HEK293 (cell line): Measurements from ENCODE around the gene MAP3K9.

Experiments used
- CTCF ChIA-PET: fragments of 350-600 bp; formaldehyde crosslinking; extraction: SDS; loops from one replicate; lab custom pipeline; 2021; ENCODE audit warnings: antibody characterized with exemption; lab: Yijun Ruan, JAX
- POLR2A ChIA-PET: fragments of 300-600 bp; formaldehyde crosslinking; extraction: SDS; loops from one replicate; lab custom pipeline; 2020; ENCODE audit warnings: antibody characterized with exemption, inconsistent platforms; lab: Yijun Ruan, JAX
- H3K27ac ChIP-seq: fragments of 200-500 bp; sonication (Bioruptor generic); 2 replicates; pipeline ENCODE4 v1.5.1; 2014; ENCODE audit warnings: low read depth, low read length, control low read depth, inconsistent platforms; ENCODE audit errors: extremely low read depth
- H3K36me3 ChIP-seq, 2 experiments: fragments of 200-500 bp in 1 of 2; sonication (Bioruptor generic) in 1 of 2; 1 replicate in 1 of 2; 2 replicates in 1 of 2; pipeline ENCODE4 v1.5.1; 2014 to 2017; ENCODE audit warnings: inconsistent platforms in 2 of 2, low read length in 2 of 2; ENCODE audit not compliant: control insufficient read depth in 2 of 2, insufficient read depth in 1 of 2
- H3K4me1 ChIP-seq: fragments of 200-500 bp; sonication (Bioruptor generic); 2 replicates; pipeline ENCODE4 v1.5.1; 2014; ENCODE audit warnings: mild to moderate bottlenecking, low read length, inconsistent platforms; ENCODE audit not compliant: control insufficient read depth, insufficient read depth
- H3K4me3 ChIP-seq: 2 replicates; pipeline ENCODE4 v1.5.1; 2011; ENCODE audit warnings: low read depth, mild to moderate bottlenecking, control low read depth, low read length, moderate library complexity
- H3K9me3 ChIP-seq: fragments of 200-500 bp; sonication (Bioruptor generic); 2 replicates; pipeline ENCODE4 v1.5.1; 2014; ENCODE audit warnings: low read depth, low read length, inconsistent platforms; ENCODE audit not compliant: control insufficient read depth, insufficient read depth
- GLIS2 ChIP-seq: fragments of 450-650 bp; formaldehyde crosslinking; IDR thresholded peaks from 2 replicates; pipeline ENCODE4 v1.5.1; 2016; ENCODE audit warnings: missing biosample characterization, missing genetic modification characterization
- RBAK ChIP-seq: fragments of 450-650 bp; formaldehyde crosslinking; IDR thresholded peaks from 2 replicates; pipeline ENCODE4 v1.5.1; 2016; ENCODE audit warnings: missing biosample characterization, missing genetic modification characterization
- SP7 ChIP-seq: fragments of 450-650 bp; formaldehyde crosslinking; IDR thresholded peaks from 2 replicates; pipeline ENCODE4 v1.5.1; 2016; ENCODE audit warnings: missing biosample characterization, missing genetic modification characterization
- ZNF114 ChIP-seq: fragments of 450-650 bp; formaldehyde crosslinking; IDR thresholded peaks from 2 replicates; pipeline ENCODE4 v1.5.0; 2017; ENCODE audit warnings: missing biosample characterization, missing genetic modification characterization
- ZNF140 ChIP-seq: fragments of 450-650 bp; formaldehyde crosslinking; IDR thresholded peaks from 2 replicates; pipeline ENCODE4 v1.5.1; 2016; ENCODE audit warnings: missing biosample characterization, missing genetic modification characterization
- ZNF157 ChIP-seq: fragments of 450-650 bp; formaldehyde crosslinking; IDR thresholded peaks from 2 replicates; pipeline ENCODE4 v1.5.1; 2016; ENCODE audit warnings: missing biosample characterization, missing genetic modification characterization
- ZNF404 ChIP-seq: fragments of 450-650 bp; formaldehyde crosslinking; IDR thresholded peaks from 2 replicates; pipeline ENCODE4 v1.5.1; 2017; ENCODE audit warnings: missing biosample characterization, missing genetic modification characterization
- ZNF423 ChIP-seq: fragments of 450-650 bp; formaldehyde crosslinking; IDR thresholded peaks from 2 replicates; pipeline ENCODE4 v1.5.1; 2016; ENCODE audit warnings: missing biosample characterization, missing genetic modification characterization
- ZNF48 ChIP-seq: fragments of 450-650 bp; formaldehyde crosslinking; IDR thresholded peaks from 2 replicates; pipeline ENCODE4 v1.5.1; 2016; ENCODE audit warnings: missing biosample characterization, missing genetic modification characterization
- ZNF549 ChIP-seq: fragments of 450-650 bp; IDR thresholded peaks from 2 replicates; pipeline ENCODE4 v1.5.1; 2018; ENCODE audit warnings: missing biosample characterization, missing genetic modification characterization, mild to moderate bottlenecking, inconsistent platforms, moderate library complexity
- ZNF555 ChIP-seq: fragments of 450-650 bp; formaldehyde crosslinking; conservative IDR thresholded peaks from 2 replicates; pipeline ENCODE4 v1.5.1; 2017; ENCODE audit warnings: missing biosample characterization, mild to moderate bottlenecking, missing genetic modification characterization, inconsistent platforms
- ZNF560 ChIP-seq: fragments of 450-650 bp; formaldehyde crosslinking; IDR thresholded peaks from 2 replicates; pipeline ENCODE4 v1.5.1; 2017; ENCODE audit warnings: missing biosample characterization, missing genetic modification characterization, borderline replicate concordance
- ZNF571 ChIP-seq: fragments of 450-650 bp; formaldehyde crosslinking; IDR thresholded peaks from 2 replicates; pipeline ENCODE4 v1.5.0; 2017; ENCODE audit warnings: missing biosample characterization, missing genetic modification characterization
- ZNF600 ChIP-seq: fragments of 450-650 bp; formaldehyde crosslinking; IDR thresholded peaks from 2 replicates; pipeline ENCODE4 v1.5.1; 2016; ENCODE audit warnings: missing biosample characterization, missing genetic modification characterization
- TF ChIP-seq, protein P1 (sequence below): fragments of 450-650 bp; IDR thresholded peaks from 2 replicates; pipeline ENCODE4 v1.5.1; 2018; ENCODE audit warnings: missing biosample characterization, mild to moderate bottlenecking, missing genetic modification characterization
- TF ChIP-seq, protein P2 (sequence below): fragments of 450-650 bp; formaldehyde crosslinking; IDR thresholded peaks from 2 replicates; pipeline ENCODE4 v1.5.1; 2017; ENCODE audit warnings: missing biosample characterization, missing genetic modification characterization
- TF ChIP-seq, protein P3 (sequence below): fragments of 450-650 bp; formaldehyde crosslinking; IDR thresholded peaks from 2 replicates; pipeline ENCODE4 v1.5.1; 2016; ENCODE audit warnings: missing biosample characterization, missing genetic modification characterization
- TF ChIP-seq, protein P4 (sequence below): fragments of 450-650 bp; IDR thresholded peaks from 2 replicates; pipeline ENCODE4 v1.5.1; 2018; ENCODE audit warnings: missing biosample characterization, missing genetic modification characterization

Gene MAP3K9

GRCh38 chr14:70685474-70686197 lies 123.7 kb downstream of the MAP3K9 start:
- ChIA-PET CTCF (no interaction called here), POLR2A (no interaction called here)
- no peak overlapping the region for H3K27ac ChIP-seq
- no peaks in the 10 kb centered on the region for H3K36me3 ChIP-seq
- no peaks in the 10 kb centered on the region for H3K9me3 ChIP-seq
- no peak overlapping the region for H3K4me3 ChIP-seq
- no peaks in the 10 kb centered on the region for H3K4me1 ChIP-seq
- TF ChIP-seq ZNF404 (tag by site-specific recombination) (no peak), ZNF571 (tag by site-specific recombination) (no peak), ZNF114 (tag by site-specific recombination) (no peak), RBAK (tag by site-specific recombination) (no peak), ZNF423 (tag by site-specific recombination) (no peak), ZNF560 (tag by site-specific recombination) (no peak), ZNF157 (no peak), ZNF555 (tag by site-specific recombination) (no peak), ZNF600 (tag by site-specific recombination) (no peak), ZNF549 (tag by site-specific recombination) (no peak), ZNF48 (tag by site-specific recombination) (no peak)
- TF ChIP-seq, protein P1, sequence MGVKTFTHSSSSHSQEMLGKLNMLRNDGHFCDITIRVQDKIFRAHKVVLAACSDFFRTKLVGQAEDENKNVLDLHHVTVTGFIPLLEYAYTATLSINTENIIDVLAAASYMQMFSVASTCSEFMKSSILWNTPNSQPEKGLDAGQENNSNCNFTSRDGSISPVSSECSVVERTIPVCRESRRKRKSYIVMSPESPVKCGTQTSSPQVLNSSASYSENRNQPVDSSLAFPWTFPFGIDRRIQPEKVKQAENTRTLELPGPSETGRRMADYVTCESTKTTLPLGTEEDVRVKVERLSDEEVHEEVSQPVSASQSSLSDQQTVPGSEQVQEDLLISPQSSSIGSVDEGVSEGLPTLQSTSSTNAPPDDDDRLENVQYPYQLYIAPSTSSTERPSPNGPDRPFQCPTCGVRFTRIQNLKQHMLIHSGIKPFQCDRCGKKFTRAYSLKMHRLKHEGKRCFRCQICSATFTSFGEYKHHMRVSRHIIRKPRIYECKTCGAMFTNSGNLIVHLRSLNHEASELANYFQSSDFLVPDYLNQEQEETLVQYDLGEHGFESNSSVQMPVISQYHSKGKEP (tag by site-specific recombination), result no peak
- TF ChIP-seq, protein P2, sequence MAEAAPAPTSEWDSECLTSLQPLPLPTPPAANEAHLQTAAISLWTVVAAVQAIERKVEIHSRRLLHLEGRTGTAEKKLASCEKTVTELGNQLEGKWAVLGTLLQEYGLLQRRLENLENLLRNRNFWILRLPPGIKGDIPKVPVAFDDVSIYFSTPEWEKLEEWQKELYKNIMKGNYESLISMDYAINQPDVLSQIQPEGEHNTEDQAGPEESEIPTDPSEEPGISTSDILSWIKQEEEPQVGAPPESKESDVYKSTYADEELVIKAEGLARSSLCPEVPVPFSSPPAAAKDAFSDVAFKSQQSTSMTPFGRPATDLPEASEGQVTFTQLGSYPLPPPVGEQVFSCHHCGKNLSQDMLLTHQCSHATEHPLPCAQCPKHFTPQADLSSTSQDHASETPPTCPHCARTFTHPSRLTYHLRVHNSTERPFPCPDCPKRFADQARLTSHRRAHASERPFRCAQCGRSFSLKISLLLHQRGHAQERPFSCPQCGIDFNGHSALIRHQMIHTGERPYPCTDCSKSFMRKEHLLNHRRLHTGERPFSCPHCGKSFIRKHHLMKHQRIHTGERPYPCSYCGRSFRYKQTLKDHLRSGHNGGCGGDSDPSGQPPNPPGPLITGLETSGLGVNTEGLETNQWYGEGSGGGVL (tag by site-specific recombination), result no peak
- TF ChIP-seq, protein P3, sequence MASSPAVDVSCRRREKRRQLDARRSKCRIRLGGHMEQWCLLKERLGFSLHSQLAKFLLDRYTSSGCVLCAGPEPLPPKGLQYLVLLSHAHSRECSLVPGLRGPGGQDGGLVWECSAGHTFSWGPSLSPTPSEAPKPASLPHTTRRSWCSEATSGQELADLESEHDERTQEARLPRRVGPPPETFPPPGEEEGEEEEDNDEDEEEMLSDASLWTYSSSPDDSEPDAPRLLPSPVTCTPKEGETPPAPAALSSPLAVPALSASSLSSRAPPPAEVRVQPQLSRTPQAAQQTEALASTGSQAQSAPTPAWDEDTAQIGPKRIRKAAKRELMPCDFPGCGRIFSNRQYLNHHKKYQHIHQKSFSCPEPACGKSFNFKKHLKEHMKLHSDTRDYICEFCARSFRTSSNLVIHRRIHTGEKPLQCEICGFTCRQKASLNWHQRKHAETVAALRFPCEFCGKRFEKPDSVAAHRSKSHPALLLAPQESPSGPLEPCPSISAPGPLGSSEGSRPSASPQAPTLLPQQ (tag by site-specific recombination), result no peak

GRCh38 chr14:70683983-70684382 lies 125.3 kb downstream of the MAP3K9 start:
- no peaks in the 10 kb centered on the region for H3K4me1 ChIP-seq
- no peaks in the 10 kb centered on the region for H3K36me3 ChIP-seq
- no peak overlapping the region for H3K4me3 ChIP-seq
- no peak overlapping the region for H3K27ac ChIP-seq
- TF ChIP-seq, protein P4, sequence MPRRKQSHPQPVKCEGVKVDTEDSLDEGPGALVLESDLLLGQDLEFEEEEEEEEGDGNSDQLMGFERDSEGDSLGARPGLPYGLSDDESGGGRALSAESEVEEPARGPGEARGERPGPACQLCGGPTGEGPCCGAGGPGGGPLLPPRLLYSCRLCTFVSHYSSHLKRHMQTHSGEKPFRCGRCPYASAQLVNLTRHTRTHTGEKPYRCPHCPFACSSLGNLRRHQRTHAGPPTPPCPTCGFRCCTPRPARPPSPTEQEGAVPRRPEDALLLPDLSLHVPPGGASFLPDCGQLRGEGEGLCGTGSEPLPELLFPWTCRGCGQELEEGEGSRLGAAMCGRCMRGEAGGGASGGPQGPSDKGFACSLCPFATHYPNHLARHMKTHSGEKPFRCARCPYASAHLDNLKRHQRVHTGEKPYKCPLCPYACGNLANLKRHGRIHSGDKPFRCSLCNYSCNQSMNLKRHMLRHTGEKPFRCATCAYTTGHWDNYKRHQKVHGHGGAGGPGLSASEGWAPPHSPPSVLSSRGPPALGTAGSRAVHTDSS (tag by site-specific recombination), result no peak
- ChIA-PET CTCF (interaction anchor here (0.9 to 1.0 kb wide), 2 partner anchors 12 to 133 kb away, joined by 3 read pairs; no protein-coding TSS in a partner anchor), POLR2A (no interaction called here)
- no peaks in the 10 kb centered on the region for H3K9me3 ChIP-seq

DNA sequence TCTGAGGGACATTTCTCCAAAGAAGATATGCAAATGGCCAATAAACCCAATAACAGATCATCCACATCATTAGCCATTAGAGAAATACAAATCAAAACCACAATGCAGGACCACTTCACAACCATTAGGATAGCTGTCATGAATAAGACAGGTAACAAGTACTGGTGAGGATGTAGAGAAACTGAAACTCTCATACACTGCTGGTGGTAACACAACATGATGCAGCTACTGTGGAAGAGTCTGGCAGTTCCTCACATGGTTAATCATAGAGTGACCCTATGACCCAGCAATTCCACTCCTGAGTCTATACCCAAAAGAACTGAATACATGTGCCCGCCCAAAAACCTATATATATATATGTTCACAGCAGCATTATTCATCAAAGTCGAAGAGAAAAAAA lies 128.6 kb downstream of the MAP3K9 start:
- Histone ChIP-seq H3K27ac (no peak overlapping the region), H3K4me3 (no peak overlapping the region), H3K4me1 (no peaks in the 10 kb centered on the region), H3K9me3 (no peaks in the 10 kb centered on the region), H3K36me3 (no peaks in the 10 kb centered on the region)
- ChIA-PET CTCF (no interaction called here), POLR2A (no interaction called here)
- TF ChIP-seq SP7, result no peak
- TF ChIP-seq ZNF140 (tag by site-specific recombination), result 0 out of 2 replicates have a peak, but pooled peaks have one; percentile 21
- TF ChIP-seq GLIS2 (tag by site-specific recombination), result no peak
